ENCODE results near the gene MAP3K1.

DNA sequence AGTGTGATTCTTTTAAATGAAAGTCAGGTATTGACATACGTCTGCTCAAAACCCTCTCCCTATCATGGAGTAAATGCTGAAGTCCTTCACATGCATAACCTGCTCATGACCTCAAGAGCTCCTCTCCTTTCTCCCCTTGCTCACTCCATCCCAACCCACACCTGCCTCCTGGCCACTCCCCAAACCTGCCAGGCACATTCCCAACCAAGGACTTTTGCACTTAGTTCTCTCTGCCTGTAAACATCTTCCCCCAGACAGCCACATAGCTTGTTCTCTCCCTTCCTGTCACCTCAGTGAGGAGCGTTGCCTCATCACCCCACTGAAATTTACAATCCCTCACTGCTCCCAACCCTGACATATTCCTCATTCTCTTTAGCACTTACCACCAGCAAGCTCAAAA lies 102.7 kb downstream of the MAP3K1 start:
- TF ChIP-seq, protein P1, sequence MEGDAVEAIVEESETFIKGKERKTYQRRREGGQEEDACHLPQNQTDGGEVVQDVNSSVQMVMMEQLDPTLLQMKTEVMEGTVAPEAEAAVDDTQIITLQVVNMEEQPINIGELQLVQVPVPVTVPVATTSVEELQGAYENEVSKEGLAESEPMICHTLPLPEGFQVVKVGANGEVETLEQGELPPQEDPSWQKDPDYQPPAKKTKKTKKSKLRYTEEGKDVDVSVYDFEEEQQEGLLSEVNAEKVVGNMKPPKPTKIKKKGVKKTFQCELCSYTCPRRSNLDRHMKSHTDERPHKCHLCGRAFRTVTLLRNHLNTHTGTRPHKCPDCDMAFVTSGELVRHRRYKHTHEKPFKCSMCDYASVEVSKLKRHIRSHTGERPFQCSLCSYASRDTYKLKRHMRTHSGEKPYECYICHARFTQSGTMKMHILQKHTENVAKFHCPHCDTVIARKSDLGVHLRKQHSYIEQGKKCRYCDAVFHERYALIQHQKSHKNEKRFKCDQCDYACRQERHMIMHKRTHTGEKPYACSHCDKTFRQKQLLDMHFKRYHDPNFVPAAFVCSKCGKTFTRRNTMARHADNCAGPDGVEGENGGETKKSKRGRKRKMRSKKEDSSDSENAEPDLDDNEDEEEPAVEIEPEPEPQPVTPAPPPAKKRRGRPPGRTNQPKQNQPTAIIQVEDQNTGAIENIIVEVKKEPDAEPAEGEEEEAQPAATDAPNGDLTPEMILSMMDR (IDR thresholded peaks at IDR 0.05), result no peak
- TF ChIP-seq POLR2A (IDR thresholded peaks at IDR 0.05), result no peak
